ENCODE data around the gene TMEM128.
"Not testable (repeated sequence)": the region's sequence is repeated elsewhere in the genome, so short reads cannot be mapped to it uniquely, and the experiment has no call there.

TMEM128 gene

GRCh38 chr4:4203688-4204400, 44.2 kb downstream of the TMEM128 start:
- H3K27ac ChIP-seq (ENCODE audit: low read depth in 2 of 2, low read length in 2 of 2) = no peak overlapping the region
- no peaks in the 10 kb centered on the region for H3K36me3 ChIP-seq (ENCODE audit: control insufficient read depth in 2 of 2, insufficient read depth in 2 of 2, low read length in 2 of 2)
- H3K4me3 ChIP-seq (ENCODE audit: low read length in 2 of 2) = no peak overlapping the region
- H3K4me1 ChIP-seq (ENCODE audit: control insufficient read depth in 2 of 2, insufficient read depth in 2 of 2, low read length in 2 of 2) = no peaks in the 10 kb centered on the region
- H3K9ac ChIP-seq (ENCODE audit: low read depth in 1 of 2, low read length in 2 of 2) = no peak overlapping the region
- H3K9me3 ChIP-seq (ENCODE audit: control insufficient read depth in 2 of 2, low read length in 2 of 2) = no peaks in the 10 kb centered on the region
- peaks cover 0 to under 1% of the 10 kb centered on the region in 2 donors for H3K27me3 ChIP-seq (ENCODE audit: control insufficient read depth in 2 of 2, insufficient read depth in 2 of 2, low read length in 2 of 2)

GRCh38 chr4:4202510-4202909, 45.5 kb downstream of the TMEM128 start:
- Histone ChIP-seq H3K9ac (ENCODE audit: low read depth in 1 of 2, low read length in 2 of 2) (no peak overlapping the region), H3K4me1 (ENCODE audit: control insufficient read depth in 2 of 2, insufficient read depth in 2 of 2, low read length in 2 of 2) (no peaks in the 10 kb centered on the region), H3K4me3 (ENCODE audit: low read length in 2 of 2) (no peak overlapping the region), H3K9me3 (ENCODE audit: control insufficient read depth in 2 of 2, low read length in 2 of 2) (no peaks in the 10 kb centered on the region), H3K27ac (ENCODE audit: low read depth in 2 of 2, low read length in 2 of 2) (no peak overlapping the region), H3K27me3 (ENCODE audit: control insufficient read depth in 2 of 2, insufficient read depth in 2 of 2, low read length in 2 of 2) (no peaks in the 10 kb centered on the region), H3K36me3 (ENCODE audit: control insufficient read depth in 2 of 2, insufficient read depth in 2 of 2, low read length in 2 of 2) (no peaks in the 10 kb centered on the region)

- H3K9me3 ChIP-seq (ENCODE audit: control insufficient read depth in 2 of 2, low read length in 2 of 2) = no peaks in the 10 kb centered on the region
- no peaks in the 10 kb centered on the region for H3K27me3 ChIP-seq (ENCODE audit: control insufficient read depth in 2 of 2, insufficient read depth in 2 of 2, low read length in 2 of 2)
- H3K4me3 ChIP-seq (ENCODE audit: low read length in 2 of 2) = no peak overlapping the region
- H3K9ac ChIP-seq (ENCODE audit: low read depth in 1 of 2, low read length in 2 of 2) = no peak overlapping the region
- H3K27ac ChIP-seq (ENCODE audit: low read depth in 2 of 2, low read length in 2 of 2) = no peak overlapping the region
- H3K4me1 ChIP-seq (ENCODE audit: control insufficient read depth in 2 of 2, insufficient read depth in 2 of 2, low read length in 2 of 2) = no peaks in the 10 kb centered on the region
- H3K36me3 ChIP-seq (ENCODE audit: control insufficient read depth in 2 of 2, insufficient read depth in 2 of 2, low read length in 2 of 2) = no peaks in the 10 kb centered on the region
These were observed 47.4 kb downstream of the TMEM128 start for GRCh38 chr4:4200624-4201023.

GRCh38 chr4:4195354-4195753, 52.7 kb downstream of the TMEM128 start:
- Histone ChIP-seq H3K9ac (ENCODE audit: low read depth in 1 of 2, low read length in 2 of 2) (no peak overlapping the region), H3K27ac (ENCODE audit: low read depth in 2 of 2, low read length in 2 of 2) (no peak overlapping the region), H3K27me3 (ENCODE audit: control insufficient read depth in 2 of 2, insufficient read depth in 2 of 2, low read length in 2 of 2) (no peaks in the 10 kb centered on the region), H3K9me3 (ENCODE audit: control insufficient read depth in 2 of 2, low read length in 2 of 2) (no peaks in the 10 kb centered on the region), H3K36me3 (ENCODE audit: control insufficient read depth in 2 of 2, insufficient read depth in 2 of 2, low read length in 2 of 2) (no peaks in the 10 kb centered on the region), H3K4me3 (ENCODE audit: low read length in 2 of 2) (no peak overlapping the region), H3K4me1 (ENCODE audit: control insufficient read depth in 2 of 2, insufficient read depth in 2 of 2, low read length in 2 of 2) (no peaks in the 10 kb centered on the region)

DNA sequence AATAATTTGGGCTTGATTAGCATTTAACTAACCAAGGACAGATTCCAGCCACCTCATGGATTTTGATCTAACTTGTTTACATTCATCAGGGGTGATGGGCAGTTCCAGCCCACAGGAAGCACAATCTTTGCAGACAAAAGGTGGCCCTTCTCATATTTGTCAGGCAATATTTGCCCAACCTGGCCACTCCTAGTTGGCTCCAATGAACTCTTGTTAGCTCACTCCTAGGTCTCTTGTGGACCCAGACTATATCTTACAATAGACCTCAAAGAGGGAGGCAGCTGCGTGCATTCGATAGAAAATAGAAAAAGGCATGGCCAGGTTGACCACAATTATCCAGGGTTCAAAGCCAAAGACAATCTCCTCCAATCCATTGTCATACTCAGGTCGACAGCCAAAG, 59.5 kb downstream of the TMEM128 start:
- not testable (repeated sequence) for H3K27ac ChIP-seq (ENCODE audit: low read depth in 2 of 2, low read length in 2 of 2); H3K9me3 ChIP-seq (ENCODE audit: control insufficient read depth in 2 of 2, low read length in 2 of 2); H3K4me3 ChIP-seq (ENCODE audit: low read length in 2 of 2); H3K36me3 ChIP-seq (ENCODE audit: control insufficient read depth in 2 of 2, insufficient read depth in 2 of 2, low read length in 2 of 2); H3K27me3 ChIP-seq (ENCODE audit: control insufficient read depth in 2 of 2, insufficient read depth in 2 of 2, low read length in 2 of 2); H3K9ac ChIP-seq (ENCODE audit: low read depth in 1 of 2, low read length in 2 of 2); H3K4me1 ChIP-seq (ENCODE audit: control insufficient read depth in 2 of 2, insufficient read depth in 2 of 2, low read length in 2 of 2)
